Endodermal cell (in vitro differentiated cells): Measurements from ENCODE around the gene GALNT14. TPM values are rescaled to one million over a fixed set of nuclear protein-coding genes. Genes with fewer than 3 reads are reported as not detected.

Source experiments
- DNase-seq: peaks from one replicate; pipeline ENCODE4 v3.0.0-alpha.2; 2017
- H3K27ac ChIP-seq: 2 replicates; pipeline ENCODE4 v1.5.1; 2013; ENCODE audit warnings: mild to moderate bottlenecking, low read depth, low read length, moderate library complexity
- H3K27me3 ChIP-seq: 2 replicates; pipeline ENCODE4 v1.6.1; 2013; ENCODE audit warnings: mild to moderate bottlenecking, low read length, moderate library complexity; ENCODE audit not compliant: insufficient read depth, control insufficient read depth, poor library complexity, severe bottlenecking
- H3K36me3 ChIP-seq: 2 replicates; pipeline ENCODE4 v1.7.0; 2013; ENCODE audit warnings: mild to moderate bottlenecking, low read length, moderate library complexity; ENCODE audit not compliant: control insufficient read depth, insufficient read depth
- H3K4me1 ChIP-seq: one replicate; pipeline ENCODE4 v1.7.0; 2013; ENCODE audit warnings: low read length; ENCODE audit not compliant: control insufficient read depth, insufficient read depth
- H3K4me3 ChIP-seq: 2 replicates; pipeline ENCODE4 v1.5.1; 2013; ENCODE audit warnings: mild to moderate bottlenecking, low read length, moderate library complexity
- H3K9ac ChIP-seq: 2 replicates; pipeline ENCODE4 v1.6.1; 2013; ENCODE audit warnings: mild to moderate bottlenecking, low read length, moderate library complexity; ENCODE audit not compliant: poor library complexity, severe bottlenecking; ENCODE audit errors: extremely low read depth
- H3K9me3 ChIP-seq: 2 replicates; pipeline ENCODE4 v1.6.1; 2013; ENCODE audit warnings: mild to moderate bottlenecking, low read length, moderate library complexity; ENCODE audit not compliant: control insufficient read depth
- H3K27ac Mint-ChIP-seq: 2 replicates; pipeline ENCODE4 v1.8.0; 2020; ENCODE audit warnings: mixed read lengths
- H3K27me3 Mint-ChIP-seq: 2 replicates; pipeline ENCODE4 v1.8.0; 2021; ENCODE audit warnings: mild to moderate bottlenecking, mixed read lengths; ENCODE audit not compliant: insufficient read depth
- H3K36me3 Mint-ChIP-seq: 2 replicates; pipeline ENCODE4 v1.8.0; 2020; ENCODE audit warnings: low read depth, mixed read lengths
- H3K4me1 Mint-ChIP-seq: 2 replicates; pipeline ENCODE4 v1.8.0; 2020; ENCODE audit warnings: mixed read lengths
- H3K4me3 Mint-ChIP-seq: 2 replicates; pipeline ENCODE4 v1.8.0; 2020; ENCODE audit warnings: mild to moderate bottlenecking, moderate library complexity, mixed read lengths
- H3K9me3 Mint-ChIP-seq: 2 replicates; pipeline ENCODE4 v1.8.0; 2020; ENCODE audit warnings: mild to moderate bottlenecking, mixed read lengths
- WGBS, 2 experiments: methylation state at CpG; one replicate each; pipeline versions ENCODE4 v1.1.5 to v1.1.7; 2013; ENCODE audit warnings: missing lambda C conversion rate in 2 of 2, mixed read lengths in 1 of 2; ENCODE audit not compliant: insufficient coverage in 1 of 2, insufficient read length in 1 of 2; 5-methylcytosine and 5-hydroxymethylcytosine counted together
- total RNA-seq, 2 donors: library from RNA; stranded (reverse); fragmentation: NEBNext Ultra II Directional in 1 of 2; extraction: Animal tissue kit (Norgen Biotek cat#: 25700) in 1 of 2; gene quantifications; 2 replicates in 1 of 2; 3 replicates in 1 of 2; pipeline ENCODE4 v1.2.1, GENCODE V29; 2021
- TF ChIP-seq, protein P1 (sequence below): fragments of 200-600 bp; sonication (generic); conservative IDR thresholded peaks from 2 replicates; pipeline ENCODE4 v1.5.0; 2021; ENCODE audit warnings: antibody characterized with exemption, mild to moderate bottlenecking

The GALNT14 gene
- total RNA-seq, 2 donors from 2014 or later: 1.4 TPM

DNA sequence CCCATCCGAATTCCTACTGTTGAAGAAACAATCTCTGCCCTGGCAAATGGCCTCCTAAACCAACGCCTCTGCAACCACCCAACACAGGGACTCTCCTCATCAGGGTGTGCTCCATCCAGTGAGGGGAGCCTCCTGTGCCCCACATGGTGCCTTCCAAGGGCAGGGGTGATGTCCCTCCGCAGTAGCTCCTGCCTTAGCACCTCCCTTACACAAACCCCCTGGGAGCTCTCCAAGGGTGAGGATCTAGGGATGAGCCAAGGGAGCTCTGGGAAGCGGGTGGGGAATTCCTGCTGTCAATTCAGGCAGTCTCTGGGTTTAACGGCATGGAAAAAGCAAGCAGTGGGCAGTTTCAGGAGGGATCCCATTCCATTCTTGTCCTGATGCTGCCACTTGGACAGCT is 3.8 kb downstream of the GALNT14 start:
- H3K9me3 ChIP-seq: no peaks in the 10 kb centered on the region
- no peak overlapping the region for H3K9ac ChIP-seq
- DNase-seq: no peak
- no peak overlapping the region for H3K4me3 ChIP-seq
- Mint-ChIP-seq H3K9me3 (no peaks in the 10 kb centered on the region), H3K27ac (no peak overlapping the region), H3K4me3 (no peak overlapping the region), H3K4me1 (peaks cover 12% of the 10 kb centered on the region), H3K27me3 (peaks cover 60% of the 10 kb centered on the region), H3K36me3 (no peaks in the 10 kb centered on the region)
- TF ChIP-seq, protein P1, sequence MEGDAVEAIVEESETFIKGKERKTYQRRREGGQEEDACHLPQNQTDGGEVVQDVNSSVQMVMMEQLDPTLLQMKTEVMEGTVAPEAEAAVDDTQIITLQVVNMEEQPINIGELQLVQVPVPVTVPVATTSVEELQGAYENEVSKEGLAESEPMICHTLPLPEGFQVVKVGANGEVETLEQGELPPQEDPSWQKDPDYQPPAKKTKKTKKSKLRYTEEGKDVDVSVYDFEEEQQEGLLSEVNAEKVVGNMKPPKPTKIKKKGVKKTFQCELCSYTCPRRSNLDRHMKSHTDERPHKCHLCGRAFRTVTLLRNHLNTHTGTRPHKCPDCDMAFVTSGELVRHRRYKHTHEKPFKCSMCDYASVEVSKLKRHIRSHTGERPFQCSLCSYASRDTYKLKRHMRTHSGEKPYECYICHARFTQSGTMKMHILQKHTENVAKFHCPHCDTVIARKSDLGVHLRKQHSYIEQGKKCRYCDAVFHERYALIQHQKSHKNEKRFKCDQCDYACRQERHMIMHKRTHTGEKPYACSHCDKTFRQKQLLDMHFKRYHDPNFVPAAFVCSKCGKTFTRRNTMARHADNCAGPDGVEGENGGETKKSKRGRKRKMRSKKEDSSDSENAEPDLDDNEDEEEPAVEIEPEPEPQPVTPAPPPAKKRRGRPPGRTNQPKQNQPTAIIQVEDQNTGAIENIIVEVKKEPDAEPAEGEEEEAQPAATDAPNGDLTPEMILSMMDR: no peak
- no peaks in the 10 kb centered on the region for H3K36me3 ChIP-seq
- H3K27me3 ChIP-seq: peaks cover 65% of the 10 kb centered on the region
- WGBS, 2 experiments: 80 to 88% methylated on average over 2 to 5 of the region's 5 CpGs
- H3K27ac ChIP-seq: no peak overlapping the region
- H3K4me1 ChIP-seq: peaks cover 8% of the 10 kb centered on the region

DNA sequence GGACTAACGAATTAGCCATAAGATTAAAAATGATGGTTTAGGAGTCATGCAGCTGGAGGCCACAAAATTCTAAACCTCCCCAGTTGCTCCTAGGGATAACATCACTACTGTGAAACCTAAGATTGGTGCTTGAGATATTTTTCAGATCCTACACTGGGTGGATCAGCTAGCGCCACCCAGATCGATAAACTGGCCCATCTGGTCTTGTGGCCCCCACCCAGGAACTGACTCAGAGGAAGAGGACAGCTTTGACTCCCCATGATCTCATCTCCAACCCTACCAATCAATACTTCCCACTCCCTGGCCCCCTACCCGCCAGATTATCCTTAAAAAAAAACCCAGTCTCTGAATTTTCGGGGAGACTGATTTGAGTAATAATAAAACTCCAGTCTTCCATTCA is 5.5 kb downstream of the GALNT14 start:
- Mint-ChIP-seq H3K9me3 (no peaks in the 10 kb centered on the region), H3K4me1 (peaks cover 12% of the 10 kb centered on the region), H3K27ac (no peak overlapping the region), H3K36me3 (no peaks in the 10 kb centered on the region), H3K27me3 (peaks cover 46% of the 10 kb centered on the region), H3K4me3 (no peak overlapping the region)
- Histone ChIP-seq H3K4me1 (peaks cover 8% of the 10 kb centered on the region), H3K27ac (no peak overlapping the region), H3K36me3 (no peaks in the 10 kb centered on the region), H3K9me3 (no peaks in the 10 kb centered on the region), H3K27me3 (peaks cover 48% of the 10 kb centered on the region), H3K9ac (no peak overlapping the region), H3K4me3 (no peak overlapping the region)
- TF ChIP-seq, protein P1: no peak
- no peak for DNase-seq
- 95 to 100% methylated on average over 3 to 5 of the region's 5 CpGs for whole genome bisulfite sequencing, 2 experiments

GRCh38 chr2:31131871-31132270 is 6.4 kb downstream of the GALNT14 start:
- no peak overlapping the region for H3K27ac Mint-ChIP-seq
- 62% methylated on average over 4 of the region's 4 CpGs; no CpG with 5 or more reads in 1 of the 2 experiments for WGBS, 2 experiments
- peaks cover 41% of the 10 kb centered on the region for H3K27me3 Mint-ChIP-seq

More at GRCh38 chr2:31131871-31132270, 6.4 kb downstream of the GALNT14 start:
- H3K27ac ChIP-seq: no peak overlapping the region
- Mint-ChIP-seq H3K9me3 (no peaks in the 10 kb centered on the region), H3K4me3 (no peak overlapping the region), H3K4me1 (peaks cover 9% of the 10 kb centered on the region), H3K36me3 (no peaks in the 10 kb centered on the region)
- DNase-seq: no peak
- no peak overlapping the region for H3K9ac ChIP-seq
- peaks cover 8% of the 10 kb centered on the region for H3K4me1 ChIP-seq
- no peaks in the 10 kb centered on the region for H3K36me3 ChIP-seq
- TF ChIP-seq, protein P1: no peak
- no peaks in the 10 kb centered on the region for H3K9me3 ChIP-seq
- no peak overlapping the region for H3K4me3 ChIP-seq
- H3K27me3 ChIP-seq: peaks cover 41% of the 10 kb centered on the region
